GM18499 (cell line): ENCODE measurements around the gene CHIC2.
"Not testable (repeated sequence)": the region's sequence is repeated elsewhere in the genome, so short reads cannot be mapped to it uniquely, and the experiment has no call there.

Experiments used
- ATAC-seq: cut with Tn5 transposase; IDR thresholded peaks from one replicate; pipeline ENCODE4 v1.9.1; 2021; ENCODE audit warnings: moderate number of reproducible peaks; ENCODE audit not compliant: insufficient read depth, unreplicated experiment

Gene CHIC2

DNA sequence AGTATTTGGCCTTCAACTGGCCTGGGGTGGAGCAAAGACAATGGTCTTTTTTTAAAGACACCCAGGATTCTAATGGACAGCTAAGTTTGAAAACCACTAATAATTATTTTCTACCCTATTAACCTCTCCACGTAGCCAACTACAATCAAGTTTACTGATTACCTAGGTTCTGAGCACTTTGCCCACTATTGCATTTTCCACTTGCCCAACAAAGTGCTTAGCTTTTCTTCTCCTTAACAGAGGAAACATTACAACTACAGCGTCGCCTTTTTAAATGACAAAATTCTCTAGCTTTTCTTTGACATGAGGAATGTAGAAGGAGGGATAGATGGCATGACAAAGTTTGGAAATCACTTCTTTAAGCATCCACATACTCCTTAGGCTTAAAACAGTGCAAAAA is 2.0 kb downstream of the CHIC2 start:
- ATAC-seq = no peak

DNA sequence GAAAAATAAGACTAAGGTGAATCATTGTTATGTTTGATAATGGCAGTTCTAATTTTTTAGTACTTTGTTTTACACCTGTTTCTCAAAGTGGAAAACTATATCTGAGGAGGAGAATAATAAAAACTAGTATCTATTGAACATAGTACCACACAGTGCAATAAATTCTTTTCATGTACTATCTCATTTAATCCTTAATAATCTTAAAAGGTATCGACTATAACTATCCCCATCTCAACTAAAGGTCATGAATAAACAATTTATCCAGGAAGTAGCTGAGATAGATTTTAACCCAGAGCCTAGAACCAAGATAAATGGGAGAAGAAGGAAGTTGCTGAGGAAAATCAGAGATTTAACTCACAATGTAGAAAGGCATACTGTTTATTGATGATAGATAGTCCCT is 2.5 kb downstream of the CHIC2 start:
- ATAC-seq = no peak

DNA sequence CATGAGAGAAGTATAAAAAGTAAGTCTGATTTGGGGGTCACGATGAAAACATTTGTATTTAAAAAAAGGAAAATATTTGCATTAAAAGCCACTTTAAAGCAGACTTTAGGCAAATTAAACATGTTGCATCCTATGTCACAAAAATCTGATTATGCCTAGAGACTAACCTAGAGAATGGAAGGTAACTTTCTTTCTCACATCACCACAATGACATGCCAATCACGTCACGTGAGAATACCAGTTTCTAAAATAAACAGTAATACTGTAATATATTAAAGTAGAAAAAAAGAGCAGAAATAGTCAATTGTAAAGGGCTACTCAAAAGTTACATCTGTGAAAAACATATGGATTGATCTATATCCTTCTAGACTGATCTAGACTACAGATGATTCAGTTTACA is 3.3 kb downstream of the CHIC2 start:
- ATAC-seq = no peak

DNA sequence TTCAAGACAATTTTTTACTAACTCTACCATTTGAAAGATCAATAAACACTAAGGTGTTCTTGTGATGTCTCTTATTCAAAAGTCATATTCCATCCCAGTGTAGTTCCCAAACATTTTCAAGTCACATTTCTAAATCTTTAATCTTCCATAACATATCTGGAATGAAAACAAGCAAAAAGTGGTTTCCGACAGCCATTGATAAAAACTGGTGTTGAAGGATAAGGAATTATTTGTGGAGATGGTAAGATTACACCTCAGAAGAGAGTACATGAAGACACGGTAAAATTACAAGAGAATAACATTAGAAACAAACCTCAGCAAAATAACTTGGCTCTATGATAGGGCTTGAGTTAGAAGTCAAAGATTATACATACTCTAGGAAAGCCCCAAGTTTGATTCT is 4.3 kb downstream of the CHIC2 start:
- no peak for ATAC-seq

DNA sequence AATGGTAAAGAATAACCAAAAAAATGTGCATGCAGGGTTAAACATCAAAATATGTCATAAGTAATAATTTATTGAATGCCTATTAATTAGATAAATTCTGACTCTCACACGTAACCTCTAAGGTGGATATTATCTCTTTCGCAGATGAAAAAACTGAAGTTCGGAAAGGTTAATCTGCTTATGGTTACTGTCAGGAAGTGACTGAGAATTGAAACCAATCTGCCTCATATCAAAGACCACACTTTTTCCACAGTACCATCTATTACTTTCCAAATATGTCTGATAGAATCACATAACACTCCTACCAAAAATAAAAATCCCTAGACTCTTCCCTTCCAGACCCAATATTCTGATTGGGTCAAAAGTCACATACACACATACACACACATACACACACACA is 6.2 kb downstream of the CHIC2 start:
- ATAC-seq = no peak

DNA sequence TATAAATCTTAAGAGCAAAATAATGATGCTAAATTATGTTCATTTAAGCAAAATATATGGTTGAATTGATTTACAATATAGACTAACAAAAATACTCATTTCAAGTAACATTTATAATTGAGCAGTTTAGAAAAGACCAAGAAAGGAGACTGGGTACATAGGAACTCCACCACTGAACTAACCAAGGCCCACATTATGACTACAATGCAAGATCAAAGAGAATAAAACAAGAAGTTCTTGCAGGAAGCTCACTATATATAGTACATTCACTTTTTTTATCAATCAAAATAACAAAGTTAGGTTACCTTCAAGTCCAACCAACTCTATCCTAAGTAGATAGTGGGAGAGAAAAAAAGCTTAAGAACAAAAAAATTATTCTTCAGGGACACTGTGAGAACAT is 8.0 kb downstream of the CHIC2 start:
- ATAC-seq = no peak

DNA sequence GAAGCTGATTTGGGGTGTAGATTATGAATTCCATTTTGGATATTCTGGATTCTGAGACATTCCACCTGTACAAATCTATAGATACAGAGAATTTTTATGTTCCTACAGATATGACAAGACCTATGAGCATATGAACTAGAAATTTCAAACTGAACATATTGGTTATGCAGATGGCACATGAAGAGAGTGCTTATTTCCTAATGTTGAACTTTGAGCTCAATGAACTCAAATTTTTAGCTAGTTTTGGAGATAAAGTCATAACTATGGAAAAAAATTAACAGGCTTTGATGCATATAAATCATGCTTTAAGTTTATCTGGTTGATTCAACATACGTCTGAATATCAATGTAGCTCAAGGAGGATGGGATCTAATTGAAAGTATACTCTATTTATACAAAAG is 8.9 kb downstream of the CHIC2 start:
- no peak for ATAC-seq

DNA sequence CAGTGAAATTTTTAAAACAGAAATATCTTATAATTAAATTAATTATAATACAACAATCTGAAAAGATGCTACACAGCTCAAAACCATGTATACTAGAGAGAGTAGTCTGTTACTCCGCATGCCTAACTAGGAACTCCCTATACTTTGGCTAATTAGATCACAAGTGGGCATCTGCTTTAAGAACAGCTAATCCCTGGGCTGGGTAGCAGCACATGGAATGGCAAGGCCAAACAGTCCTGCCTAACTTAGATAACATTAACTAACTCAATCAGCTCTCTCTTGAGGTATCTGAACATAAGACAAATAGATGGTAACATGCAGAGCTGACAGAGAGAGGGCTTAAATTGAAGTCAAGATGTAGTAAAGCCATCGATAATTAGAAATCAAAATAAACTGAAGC is 9.9 kb downstream of the CHIC2 start:
- no peak for ATAC-seq

DNA sequence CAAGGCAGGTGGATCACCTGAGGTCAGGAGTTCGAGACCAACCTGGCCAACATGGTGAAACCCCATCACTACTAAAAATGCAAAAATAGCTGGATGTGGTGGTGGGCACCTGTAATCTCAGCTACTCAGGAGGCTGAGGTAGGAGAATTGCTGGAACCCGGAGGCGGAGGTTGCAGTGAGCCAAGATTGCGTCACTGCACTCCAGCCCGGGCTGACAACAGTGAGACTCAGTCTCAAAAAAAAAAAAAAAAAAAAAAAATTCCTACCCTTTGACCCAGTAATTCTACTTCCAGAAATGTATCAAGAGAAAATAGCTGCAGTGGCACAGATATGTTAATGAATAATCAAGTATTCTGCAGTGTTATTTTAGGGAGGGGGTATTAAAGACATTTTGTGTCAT is 11.1 kb downstream of the CHIC2 start:
- not testable (repeated sequence) for ATAC-seq

DNA sequence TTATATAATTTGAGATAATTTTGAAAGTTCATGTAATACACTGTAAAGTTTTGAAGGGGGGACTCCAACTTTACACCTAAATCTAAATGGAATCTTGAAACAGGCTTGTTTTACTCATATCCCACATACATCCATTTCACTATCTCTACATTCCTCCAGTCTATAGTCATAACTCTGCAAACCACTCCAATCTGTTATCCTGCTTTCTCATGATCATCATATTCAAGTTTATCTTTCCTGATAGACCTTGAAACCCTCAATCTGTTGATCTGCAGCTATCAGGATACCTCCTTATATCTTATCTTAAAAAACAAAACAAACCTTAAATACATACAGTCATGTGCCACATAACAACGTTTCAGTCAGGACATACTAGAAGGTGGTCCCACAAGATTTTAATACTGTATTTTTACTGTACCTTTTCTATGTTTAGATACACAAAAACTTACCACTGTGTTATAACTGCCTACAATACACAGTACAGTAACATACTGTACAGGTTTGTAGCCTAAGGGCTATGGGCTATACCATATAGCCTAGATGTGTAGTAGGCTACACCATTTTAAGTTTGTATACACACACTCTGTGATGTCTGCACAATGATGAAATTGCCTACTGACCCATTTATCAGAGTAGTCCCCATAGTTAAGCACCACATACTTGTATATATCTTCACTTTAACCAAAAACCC is 14.0 kb downstream of the CHIC2 start:
- no peak for ATAC-seq

DNA sequence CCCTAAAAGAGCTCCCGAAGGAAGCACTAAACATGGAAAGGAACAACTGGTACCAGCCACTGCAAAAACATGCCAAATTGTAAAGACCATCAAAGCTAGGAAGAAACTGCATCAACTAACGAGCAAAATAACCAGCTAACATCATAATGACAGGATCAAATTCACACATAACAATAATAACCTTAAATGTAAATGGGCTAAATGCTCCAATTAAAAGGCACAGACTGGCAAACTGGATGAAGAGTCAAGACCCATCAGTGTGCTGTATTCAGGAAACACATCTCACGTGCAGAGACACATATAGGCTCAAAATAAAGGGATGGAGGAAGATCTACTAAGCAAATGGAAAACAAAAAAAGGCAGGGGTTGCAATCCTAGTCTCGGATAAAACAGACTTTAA is 20.8 kb downstream of the CHIC2 start:
- ATAC-seq = not testable (repeated sequence)

DNA sequence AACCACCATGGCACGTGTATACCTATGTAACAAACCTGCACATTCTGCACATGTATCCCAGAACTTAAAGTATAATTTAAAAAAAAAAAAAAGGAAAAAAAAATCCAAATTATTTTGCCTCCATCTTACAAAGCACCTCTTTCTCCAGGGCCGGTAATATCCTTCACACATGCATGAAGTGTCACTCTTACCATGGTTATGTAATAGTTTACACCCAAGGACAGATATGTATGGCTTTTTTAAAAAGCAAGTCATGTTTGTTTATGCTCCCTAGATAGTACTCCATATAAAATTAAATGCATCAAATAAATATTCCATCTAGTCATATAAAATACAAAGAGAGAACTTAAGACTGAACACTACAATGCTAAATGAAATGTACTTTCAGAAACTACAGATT is 22.5 kb downstream of the CHIC2 start:
- ATAC-seq = no peak

DNA sequence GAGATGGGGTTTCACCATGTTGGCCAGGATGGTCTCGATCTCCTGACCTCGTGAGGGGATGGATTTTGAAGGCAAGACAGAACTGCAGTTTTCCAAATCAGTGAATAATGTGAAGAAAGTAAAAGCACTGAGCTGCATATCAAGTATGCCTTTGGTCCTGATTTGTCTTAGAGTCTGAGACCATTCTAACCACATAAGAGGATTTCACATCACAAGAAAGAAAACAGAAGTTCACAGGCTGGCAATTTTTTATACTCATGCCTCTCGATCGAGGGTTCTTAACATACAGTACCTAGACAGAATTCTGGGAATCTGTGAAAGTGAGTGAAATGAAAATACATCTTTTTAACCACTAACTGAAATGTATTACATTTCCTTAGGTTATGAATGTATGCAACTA is 23.3 kb downstream of the CHIC2 start:
- ATAC-seq = no peak

DNA sequence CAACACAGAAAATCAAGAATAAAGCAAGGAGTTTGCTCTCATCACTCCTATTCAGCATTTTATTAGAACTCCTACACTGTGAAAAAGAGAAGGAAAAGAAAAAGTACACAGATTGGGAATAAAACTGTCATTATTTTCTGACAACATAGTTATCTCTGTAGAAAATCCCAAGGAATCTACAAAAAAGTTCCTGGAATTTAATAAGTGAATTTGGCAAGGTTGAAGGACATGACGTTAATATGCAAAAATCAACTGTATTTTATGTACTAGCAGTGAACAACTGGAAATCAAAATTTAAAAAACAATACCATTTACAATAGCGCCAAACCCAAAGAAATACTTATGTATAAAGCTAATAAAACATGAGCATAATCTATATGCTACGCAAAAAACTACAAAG is 26.3 kb downstream of the CHIC2 start:
- ATAC-seq = no peak

DNA sequence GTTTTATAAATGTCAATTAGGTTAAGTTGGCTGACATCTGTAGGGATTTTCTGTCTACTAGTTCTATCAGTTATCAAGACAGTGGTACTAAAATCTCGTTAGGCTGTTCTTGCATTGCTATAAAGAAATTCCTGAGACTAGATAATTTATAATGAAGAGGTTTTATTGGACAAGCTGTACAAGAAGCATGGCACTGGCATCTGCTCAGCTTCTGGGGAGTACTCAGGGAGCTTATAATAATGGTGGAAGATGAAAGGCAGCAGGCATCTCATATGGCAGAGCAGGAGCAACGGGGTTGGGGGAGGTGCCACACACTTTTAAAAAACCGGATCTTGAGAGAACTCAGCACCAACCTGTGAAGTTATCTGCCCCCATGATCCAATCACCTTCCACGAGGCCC is 28.2 kb downstream of the CHIC2 start:
- no peak for ATAC-seq

DNA sequence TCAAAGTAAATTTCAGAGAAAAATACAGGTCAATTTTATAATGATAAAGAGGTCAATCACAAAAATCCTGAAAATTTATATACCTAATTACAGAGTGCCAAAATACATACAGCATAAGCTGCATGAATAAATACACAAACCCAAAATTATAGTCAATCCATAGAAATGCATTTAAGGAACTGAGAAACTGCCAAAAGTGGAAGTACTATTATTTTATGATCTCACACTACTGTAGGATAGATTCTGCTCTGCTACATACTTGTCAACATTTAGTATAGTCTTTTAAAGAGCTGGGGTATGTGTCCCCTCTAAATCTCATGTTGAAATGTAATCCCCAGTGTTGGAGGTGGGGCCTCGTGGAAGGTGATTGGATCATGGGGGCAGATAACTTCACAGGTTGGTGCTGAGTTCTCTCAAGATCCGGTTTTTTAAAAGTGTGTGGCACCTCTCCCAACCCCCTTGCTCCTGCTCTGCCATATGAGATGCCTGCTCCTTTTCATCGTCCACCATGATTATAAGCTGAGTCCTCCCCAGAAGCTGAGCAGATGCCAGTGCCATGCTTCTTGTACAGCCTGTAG is 31.8 kb downstream of the CHIC2 start:
- no peak for ATAC-seq

DNA sequence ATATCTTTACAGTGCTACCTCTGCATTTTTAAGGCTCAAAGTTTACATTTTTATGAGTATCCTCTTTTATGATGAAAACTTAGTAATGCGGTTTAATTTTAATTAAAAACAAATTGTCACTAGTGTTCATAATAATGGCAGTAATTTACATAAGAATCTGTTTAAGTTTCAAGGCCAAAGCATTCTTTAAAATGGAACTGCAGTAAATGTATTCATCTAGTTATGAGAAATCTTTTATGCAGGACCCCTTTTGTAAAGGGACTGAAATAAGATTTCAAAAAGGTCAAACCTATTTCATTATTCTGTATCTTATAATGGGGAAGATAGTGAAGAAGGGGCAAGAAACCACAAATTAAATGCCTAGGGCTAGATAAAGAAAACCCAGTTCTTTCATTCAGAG is 37.1 kb downstream of the CHIC2 start:
- no peak for ATAC-seq

DNA sequence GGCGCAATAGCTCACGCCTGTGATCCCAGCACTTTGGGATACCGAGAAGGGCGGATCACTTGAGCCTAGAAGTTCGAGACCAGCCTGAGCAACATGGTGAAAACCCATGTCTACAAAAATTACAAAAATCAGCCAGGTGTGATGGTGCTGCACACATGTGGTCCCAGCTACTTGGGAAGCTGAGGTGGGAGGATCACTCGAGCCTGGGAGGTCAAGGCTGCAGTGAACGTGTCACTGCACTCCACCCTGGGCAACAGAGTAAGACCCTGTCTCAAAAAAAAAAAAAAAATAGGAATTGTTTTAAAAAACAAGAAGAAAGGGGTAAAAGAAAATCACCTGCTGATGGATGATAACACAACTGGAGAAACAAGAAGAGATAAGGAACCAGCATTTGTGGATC is 38.8 kb downstream of the CHIC2 start:
- no peak for ATAC-seq

DNA sequence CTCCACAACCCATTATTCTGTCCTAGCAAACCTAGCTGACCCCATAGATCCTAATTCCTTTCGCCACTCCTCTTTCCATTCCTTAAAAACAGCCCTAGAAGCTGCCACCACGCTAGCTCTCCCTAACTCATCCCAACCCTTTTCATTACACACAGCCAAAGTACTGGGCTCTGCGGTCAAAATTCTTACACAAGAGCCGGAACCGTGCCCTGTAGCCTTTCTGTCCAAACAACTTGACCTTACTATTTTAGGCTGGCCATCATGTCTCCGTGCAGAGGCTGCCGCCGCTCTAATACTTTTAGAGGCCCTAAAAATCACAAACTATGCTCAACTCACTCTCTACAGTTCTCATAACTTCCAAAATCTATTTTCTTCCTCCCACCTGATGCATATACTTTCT is 41.4 kb downstream of the CHIC2 start:
- not testable (repeated sequence) for ATAC-seq

DNA sequence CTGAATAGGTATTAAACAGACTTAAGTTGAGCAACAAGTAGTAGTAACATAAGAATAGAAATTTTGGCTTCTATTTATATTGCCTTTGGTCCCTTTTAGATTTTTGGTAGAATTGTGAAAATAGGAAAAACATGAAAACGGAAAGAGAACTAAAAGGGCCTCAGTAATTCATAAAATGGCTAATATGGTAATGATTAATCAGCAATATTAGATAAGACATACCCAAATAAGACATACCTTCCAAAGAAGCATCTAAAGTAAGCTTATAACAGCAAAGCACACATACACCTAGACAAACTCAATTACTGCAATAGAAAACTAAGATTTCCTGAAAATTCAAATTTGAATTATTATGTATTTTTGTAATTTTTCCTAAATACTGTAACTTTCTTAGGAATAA is 46.4 kb downstream of the CHIC2 start:
- ATAC-seq = no peak

DNA sequence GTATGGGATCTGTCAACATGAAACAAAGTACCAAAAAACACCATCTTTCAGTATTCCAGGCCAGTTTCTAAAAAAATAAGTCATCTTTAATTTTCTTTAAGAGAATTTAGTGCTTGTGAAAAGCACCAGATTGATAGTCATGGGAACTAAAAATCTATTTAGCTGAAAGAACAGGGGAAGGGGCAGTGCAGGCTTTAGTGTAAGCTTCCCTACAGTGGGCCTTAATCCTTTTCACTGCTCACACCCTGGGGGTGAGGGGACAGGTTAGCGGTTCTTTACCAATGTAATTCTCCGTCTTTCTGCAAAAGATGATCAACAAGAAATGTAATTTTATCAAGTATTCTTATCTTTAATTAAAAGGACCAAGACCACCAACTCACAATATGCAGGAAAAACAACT is 47.1 kb downstream of the CHIC2 start:
- ATAC-seq = no peak

DNA sequence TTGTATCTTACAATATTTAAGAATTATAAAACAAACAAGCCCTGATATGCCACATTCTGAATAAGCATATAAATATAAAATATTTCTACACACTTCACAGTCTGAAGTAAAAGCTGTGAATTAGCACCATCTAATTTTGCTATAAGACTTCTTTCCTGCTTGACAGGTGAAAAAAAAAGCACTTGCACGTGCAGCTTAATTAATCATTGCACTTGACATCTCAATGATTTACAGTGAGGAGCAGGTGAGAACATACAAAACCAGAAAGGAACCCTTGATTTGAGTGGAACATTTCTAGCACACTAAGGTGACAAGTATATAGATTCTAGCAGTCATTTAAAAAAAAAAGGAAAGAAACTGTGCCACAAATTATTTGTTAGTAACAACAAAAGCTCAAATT is 47.9 kb downstream of the CHIC2 start:
- no peak for ATAC-seq
